HG02884 (cell line): Measurements from ENCODE around the gene CELF2.

ENCODE experiments used
- ATAC-seq: cut with Tn5 transposase; IDR thresholded peaks from one replicate; pipeline ENCODE4 v1.9.1; 2021; ENCODE audit warnings: mild to moderate bottlenecking, moderate library complexity; ENCODE audit not compliant: unreplicated experiment

The CELF2 gene

DNA sequence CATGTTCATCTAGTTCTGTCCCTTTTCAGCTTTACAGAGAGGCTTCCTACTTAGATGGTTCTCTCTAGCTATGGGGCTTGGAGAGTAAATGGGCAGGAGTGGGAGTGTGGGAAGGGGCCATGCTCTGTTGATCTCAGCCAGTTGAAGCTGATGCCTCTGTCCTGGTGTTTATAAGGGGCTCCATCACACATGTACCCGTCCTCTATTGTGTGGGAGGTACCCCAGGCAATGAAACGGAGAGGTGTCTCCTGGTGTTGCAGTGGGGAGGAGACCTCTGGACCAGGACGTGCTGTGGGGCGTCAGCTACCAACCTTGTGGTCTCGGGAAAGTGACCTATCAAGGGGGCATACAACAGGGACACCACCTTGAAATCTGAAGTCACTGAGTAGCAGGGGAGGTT is 173.5 kb downstream of the CELF2 start:
- ATAC-seq, result no peak

DNA sequence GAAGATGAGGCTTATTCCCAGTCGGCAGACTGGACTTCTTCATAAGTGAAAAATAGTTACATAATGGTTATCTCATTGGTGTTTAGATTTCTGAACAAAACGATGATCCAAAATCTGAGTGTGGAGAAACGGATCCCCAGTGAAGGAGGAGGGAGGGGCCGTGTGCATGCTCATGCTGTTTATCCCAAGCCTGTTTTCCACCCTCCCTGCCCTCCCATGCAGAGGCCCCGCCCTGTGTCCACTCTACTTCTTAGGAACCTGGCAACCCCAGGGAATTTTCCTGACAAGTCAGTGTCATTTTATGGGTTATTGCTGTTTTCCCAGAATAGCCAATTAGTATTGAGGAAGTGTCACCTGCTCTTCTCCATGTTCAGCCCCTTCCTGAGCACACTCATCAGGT is 174.0 kb downstream of the CELF2 start:
- no peak for ATAC-seq

DNA sequence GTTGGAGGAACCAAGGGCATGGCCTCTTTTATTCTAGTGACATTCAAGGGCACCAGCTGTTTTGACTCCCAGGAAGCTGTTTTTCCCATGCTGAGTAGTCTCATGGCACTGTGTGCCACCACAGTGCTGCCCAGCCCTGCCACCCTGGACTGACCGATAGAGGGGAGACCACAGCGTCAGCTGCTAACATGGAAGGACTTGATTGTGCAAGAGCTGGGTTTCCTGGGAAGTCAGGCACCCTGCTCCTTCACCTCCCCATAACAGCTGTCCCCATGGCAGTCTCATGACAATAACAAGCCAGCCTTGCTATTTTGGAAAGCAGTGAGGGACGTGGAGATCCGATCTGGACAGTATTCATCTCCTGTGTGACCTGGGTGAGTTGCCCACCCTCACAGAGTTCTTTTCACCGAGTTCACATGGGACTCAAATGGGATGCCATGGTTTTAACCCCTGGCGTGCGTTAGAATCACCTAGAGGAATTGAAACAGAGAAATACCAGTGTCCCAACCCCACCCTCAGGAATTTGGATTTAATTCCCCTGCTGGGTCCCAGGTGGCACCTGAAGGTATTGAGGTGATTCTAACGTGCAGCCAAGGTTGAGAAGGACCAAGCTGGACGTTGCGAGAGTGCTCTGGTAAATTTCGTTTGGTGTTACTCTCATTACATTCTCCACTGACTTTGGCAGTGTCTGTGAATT is 174.8 kb downstream of the CELF2 start:
- ATAC-seq, result no peak

DNA sequence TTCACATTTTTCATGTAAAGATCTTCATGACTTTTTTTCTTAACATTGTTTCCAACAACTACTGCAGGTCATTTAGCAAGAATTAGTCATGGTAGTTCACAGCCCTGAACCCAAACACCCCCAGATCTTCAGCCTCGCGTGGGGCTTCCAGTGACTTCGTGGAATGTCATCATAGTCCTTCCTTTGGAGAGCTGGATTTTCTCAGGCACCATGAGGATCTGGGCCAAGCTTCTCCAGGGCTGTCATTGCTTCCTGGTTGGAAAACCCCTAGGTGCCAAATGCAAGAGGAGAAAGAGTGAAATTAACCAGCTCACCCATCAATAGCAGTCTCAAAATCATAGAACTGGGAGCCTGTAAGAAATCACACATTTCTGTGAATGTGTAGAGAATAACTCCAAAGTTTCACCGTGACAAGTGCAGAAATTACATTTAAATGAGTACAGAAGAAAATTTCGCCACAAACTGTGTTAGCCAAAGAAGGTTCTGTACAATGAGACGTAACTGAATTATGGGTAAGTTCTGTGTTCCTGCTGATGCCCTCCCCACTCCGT is 175.4 kb downstream of the CELF2 start:
- ATAC-seq, result no peak

DNA sequence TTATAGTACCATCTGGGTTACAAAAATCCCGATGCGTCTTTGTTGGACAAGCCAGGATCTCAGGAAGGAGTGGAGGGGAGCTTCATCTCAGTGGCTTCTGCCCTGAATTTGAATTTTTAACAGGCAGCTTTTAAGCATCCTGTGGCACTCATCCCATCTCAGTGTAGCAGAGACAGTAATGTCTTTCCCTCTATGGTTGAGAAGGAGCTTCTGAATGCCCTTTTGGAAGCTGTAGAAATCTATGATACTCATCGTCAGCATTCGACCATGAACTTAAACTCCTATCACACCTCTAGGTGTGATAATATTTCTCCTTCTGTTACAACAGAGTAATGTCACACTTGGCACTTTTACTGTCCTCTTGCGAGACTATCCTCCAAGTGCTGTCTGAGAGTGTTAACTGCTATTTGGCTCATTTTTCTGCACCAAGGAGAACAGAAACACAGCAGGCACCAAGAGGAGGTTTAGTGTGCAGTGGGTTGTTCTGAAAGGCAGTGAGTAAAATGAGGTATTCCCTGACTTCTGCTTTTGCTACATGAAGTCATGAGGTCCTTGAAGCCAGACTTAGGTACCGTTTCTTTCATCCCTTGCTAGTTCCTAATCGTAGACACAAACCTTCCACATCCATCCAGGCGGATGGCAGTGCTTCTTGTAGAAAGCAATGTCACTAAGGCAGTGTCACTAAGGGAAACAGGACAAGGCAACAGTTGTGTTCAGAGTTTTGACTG is 177.4 kb downstream of the CELF2 start:
- ATAC-seq, result peak; percentile 33

DNA sequence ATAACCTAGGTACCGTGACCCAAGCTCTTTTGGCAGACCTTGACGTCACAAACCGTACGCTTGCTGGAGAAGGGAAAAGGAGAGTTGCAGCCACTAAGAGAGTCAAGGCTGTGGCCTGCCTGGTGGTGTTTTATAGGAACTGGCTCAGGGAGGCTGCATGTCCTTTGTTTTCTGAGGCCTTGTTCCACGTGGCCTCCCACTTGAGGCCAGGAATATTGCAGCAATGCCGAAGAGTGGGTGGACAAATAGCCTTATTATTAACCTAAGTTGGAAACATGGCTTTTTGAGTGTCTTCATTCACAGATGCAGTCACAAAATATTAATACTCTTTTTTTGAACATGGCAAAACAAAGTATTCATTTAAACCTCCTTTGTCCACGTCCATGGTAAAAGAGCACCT is 178.0 kb downstream of the CELF2 start:
- ATAC-seq, result no peak

DNA sequence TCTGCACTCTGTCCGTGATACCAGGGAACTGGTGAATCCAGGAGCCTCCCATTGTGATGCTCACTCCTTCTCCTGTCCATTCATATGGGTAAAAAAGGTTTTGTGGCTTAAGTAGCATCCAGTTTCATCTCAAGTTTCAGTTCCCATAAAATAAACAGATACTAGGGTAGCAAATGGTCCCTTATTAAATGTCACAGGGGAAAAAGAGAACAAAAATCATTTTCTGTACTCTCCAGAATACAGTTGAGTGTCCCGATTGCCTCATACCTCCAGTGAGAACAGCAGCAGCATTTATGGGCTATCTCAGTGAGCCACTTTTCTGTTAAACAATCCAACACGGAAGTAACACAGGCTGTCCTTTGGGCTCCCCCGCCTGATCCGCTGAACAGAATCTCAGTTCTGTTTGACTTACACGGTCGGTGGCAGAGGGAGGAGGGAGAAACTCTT is 179.6 kb downstream of the CELF2 start:
- ATAC-seq, result peak; percentile 65

DNA sequence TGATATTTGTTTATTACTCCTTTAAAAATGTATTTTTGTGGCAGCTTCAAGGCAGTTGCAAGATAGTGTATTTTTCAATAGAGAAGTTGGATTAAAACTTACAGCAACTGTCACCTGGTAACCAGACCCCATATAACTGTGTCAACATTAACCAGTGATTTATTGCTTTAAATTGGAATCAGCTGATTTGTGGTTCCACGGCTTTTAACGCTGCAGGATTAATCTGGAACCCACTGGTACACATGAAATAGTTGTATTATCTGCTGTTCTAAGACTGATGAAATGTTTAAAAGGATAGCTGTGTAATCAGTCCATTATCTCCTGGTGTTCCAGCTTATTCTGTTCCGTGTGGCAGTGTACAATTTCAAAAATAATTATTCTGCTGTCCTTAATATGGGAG is 180.2 kb downstream of the CELF2 start:
- no peak for ATAC-seq

DNA sequence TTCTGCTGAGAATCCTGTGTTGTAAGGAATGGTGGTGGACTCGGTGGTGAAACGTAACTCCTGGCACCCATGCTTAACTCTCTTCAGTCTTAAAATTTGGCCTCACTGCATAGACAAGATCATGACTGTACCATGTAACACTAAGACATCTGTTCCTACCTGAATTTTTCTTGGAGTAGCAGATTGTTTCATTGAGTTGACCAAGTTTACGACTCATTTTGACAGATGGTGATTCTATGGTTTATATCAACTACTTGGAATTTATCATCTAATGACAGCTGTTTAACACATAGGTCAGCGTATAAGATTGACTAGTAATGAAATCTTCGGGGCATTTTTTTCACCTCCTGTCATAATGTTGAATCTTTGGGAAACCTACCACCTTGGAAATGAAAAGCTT is 184.2 kb downstream of the CELF2 start:
- no peak for ATAC-seq

DNA sequence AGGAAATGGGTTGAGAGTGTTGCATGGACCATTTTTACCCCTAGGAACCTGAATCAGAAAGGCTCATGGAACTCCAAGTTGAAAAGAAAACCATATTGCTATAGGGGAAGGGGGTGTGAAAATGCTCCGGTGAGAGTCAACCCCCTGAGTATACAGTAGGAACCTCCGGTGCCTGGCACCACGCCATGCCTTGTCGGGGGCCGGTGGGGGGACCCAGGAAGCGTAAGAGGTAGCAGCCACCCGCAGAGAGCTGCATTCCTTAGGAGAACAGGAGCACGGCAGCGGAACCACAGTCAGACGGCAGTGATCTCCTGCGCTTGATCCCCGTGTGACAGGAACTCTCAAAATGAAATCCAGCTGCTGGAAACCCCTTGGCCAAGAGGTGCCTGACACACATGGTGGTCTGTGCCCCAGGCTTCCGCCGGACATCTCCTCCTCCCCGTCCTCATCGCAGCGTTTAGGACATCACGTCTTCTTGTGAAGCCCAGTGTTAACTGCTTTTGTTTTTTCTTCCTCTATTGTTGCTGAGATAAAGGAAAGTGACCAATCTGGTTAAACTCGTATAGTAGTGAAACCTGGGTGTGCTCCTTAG is 186.8 kb downstream of the CELF2 start:
- ATAC-seq, result no peak

DNA sequence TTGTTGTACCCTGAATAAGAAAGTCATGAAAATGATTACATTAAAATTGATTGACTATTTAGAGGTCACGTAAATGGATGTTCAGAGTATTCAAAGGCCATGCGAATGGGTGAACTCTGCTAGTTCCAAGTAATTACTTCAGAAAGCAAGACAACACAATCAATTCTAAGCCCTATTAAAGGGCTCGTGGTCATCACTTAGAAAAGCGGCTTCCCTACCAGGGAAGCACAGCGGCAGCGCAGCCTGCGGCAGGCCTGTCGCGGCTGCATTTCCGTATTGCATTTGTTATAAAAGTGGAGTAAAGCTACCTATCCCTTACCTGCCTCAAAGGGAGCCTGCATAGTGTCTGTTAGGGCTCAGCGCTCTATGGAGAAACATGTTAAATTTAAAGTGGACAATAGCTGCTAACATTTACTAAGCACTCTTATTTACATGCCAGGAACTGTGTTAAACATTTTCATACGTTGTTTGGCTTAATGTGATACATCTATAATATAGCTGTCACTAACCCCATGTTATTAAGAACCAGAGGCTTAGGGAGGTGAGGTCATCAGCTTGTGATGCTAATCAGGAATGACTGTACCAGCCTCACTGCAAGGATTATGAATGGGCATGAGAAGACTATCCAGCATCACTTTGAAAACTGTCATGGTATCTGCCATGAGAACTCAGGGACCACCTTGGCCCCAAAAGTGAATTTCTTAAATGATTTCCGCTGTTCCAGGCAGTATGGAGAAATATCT is 187.5 kb downstream of the CELF2 start:
- ATAC-seq, result no peak

DNA sequence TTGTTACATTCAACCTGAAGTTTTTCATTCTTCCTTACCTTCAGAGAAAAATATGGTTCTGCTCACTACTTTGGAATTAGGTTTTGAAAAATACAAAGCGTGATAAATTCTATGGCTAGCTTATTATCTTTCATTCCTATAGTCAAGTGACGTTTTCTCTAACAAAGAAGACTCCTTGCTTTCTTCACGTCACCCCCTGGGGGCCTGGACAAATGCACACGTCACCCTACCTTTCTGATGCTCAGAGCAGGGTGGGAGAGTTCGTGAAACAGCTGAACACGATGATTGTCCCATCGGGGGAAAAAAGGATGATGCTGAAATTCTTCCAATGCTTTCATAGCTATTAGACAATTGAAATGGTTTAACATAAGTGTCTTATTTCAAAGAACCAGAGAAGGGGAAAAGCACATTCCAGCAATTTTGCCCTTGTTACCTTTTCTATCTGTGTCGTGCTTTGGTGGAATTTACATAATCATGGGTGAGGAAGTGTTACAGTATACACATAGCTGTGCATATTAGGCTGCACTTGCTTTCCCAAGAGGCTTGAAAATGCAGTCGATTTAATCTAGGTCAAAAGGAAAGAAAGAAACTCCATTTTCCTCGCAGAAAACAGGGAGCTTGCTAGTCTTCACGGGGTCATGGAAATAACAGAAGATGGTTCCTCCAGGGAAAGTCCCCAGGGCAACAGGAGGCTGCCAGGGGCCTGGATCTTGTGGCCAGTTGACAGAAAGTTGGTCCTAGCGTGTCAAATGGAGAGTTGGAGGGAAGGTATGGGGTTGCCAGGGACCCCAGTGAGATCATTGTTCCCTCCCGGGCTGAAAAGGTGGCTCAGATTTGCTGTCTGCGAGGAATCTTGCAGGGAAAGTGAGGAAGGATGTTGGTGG is 189.2 kb downstream of the CELF2 start:
- no peak for ATAC-seq

DNA sequence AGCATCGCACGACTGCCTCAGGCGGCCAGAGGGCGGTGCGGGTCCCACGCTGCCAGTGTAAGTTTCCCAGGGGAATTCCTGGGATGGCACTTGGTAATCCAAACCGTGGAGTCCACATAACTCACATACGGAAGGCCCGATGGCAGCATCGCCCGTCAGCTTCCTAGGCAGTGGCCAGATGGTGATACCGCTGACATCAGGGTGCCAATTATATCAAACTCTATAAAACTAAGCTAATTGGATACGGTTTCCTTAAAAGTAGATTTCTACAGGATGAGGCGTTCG is 189.8 kb downstream of the CELF2 start:
- no peak for ATAC-seq

DNA sequence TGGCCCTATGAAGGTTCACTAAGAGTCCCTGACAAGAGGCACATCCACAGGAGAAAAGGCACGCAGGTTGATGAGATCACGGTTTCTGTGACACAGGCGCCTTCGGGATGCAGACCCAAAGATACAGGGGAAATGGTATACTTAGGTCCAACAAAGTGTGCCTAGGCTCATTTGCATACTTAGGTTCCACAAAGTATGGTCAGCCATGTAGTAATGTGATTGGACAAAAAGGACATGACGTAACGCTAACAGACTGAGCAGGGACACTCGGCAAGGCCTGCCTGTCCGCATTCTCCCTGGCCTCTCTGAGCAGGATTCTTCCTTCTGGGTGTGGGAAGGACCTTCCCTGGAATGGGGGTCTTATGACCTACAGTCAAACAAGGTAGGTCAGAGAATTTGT is 190.6 kb downstream of the CELF2 start:
- no peak for ATAC-seq

DNA sequence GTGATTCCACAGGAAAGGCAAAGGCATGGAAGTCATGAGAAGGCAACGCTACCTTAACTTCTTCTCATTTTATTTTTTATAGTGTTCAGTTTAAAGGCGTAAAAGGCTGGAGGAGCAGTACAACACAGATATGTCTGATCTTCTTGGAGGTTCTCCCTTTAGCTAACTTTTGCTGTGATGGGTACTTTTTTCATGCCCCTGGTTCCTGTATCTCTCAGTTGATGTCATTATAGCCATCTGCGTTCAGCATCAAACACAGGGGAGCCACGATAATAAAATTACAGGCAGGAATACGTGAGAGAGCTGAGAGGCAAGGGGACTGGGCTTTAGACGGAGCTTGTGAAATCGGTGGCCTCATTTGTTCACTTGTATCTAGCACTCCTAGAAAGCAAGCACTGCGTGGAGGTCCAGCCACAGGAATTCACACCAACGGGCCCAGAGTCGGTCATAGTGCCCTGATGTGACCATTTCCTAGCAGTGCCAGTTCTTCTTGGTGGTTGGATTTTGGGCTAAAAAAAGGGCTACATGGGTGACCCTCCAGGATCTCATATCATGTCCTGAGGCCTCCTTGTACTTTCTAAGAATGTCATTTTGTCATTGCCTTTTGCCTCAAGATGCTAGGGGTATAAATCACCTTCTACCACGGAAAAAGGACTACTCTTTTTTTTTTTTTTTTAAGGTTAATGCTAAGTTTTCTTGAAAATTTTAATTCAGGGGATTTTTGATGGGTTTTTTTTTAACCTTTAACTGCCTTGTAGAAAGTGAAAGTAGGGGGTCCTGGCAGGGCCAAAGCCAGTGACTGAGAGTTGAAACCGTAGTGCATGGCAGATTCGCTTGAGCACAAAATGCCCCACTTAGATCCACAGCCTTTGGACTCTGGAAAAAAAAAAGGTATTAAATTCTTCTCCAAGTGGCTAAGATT is 191.5 kb downstream of the CELF2 start:
- peak; percentile 49 for ATAC-seq

DNA sequence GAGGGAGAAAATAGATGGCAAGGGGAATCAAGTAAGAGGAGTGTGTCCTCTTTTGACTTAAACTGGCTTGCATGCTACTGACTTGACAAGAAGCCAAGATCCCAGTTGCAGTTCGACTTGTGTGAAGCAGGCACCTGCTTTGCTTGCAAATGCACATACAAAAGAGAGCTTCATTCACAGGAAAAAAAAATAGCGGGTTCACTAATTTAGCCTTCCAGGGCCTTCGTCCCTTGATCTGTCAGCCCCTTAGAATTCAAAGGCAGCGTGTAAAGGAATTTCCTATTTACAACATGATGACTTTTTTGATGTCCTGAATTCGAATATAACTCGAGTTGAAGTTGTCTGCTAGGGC is 192.1 kb downstream of the CELF2 start:
- ATAC-seq, result peak; percentile 36

DNA sequence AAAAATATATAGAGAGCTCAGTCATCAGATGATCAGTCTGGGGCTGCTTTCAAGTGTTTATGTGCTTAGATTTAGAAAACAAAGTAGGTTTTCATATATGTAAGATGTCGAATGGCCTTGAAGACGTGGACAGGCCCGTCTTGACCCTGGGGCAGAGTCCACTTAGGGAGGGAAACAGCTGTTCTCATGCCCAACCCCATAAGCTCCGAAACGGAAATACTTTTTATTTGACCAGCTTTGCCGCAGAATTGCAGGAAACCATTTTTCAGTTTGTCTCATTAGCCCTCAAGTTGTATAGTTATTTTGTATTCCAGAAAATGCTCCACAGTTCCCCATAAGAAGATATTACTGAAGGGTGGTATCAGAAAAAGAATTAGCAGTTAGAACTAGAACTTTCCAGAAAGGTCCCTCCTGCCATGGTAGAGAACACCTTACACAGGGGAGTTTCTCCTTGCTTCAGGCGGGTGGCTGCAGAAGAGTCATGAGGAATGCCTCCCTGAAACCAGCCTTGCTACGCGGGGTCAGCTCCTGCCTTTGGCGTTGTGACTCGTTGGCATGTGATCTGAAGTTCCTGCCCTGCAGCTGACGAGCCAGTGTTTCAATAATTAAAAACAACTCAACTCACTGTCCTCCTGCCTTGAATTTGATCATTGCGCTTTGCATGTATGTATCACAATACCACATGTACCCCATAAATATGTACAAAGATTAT is 192.7 kb downstream of the CELF2 start:
- no peak for ATAC-seq

DNA sequence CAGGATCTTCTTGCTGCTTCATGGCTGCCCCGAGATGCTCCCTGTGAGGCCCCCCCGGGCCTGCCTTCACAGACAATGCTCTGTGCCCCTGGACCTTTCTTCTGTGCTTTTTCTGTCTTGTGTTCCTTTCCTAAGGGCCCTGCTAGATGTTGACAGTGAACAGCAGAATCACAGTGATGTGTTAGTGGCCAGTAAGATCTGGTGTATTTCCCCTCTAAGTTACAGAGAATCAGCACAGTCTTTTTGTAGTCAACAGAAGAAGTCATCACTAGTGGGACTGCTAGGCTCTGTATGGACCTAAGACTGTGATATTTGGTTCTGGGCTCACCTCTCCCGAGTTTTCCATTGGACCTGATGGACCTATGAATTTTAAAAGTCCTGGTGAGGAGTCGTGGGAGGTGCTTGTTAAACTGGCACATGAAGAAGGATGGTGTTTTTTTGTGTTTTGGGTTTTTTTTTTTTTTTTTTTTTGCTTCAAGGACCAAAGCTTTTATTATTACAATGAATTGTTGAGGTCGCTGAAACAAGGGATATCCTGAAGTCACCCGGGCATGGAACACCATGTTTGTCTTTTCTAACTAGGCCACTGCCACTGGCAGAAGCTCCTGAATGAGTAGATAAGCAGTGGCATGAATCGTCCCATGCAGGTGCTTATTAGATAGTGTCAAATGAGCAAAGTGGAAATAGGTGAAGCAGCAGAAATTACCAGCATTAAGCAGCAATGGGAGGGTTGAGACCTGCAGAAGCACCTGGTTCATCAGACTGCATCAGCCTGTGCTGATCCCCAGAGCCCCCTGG is 194.8 kb downstream of the CELF2 start:
- ATAC-seq, result no peak
